ENCODE data around the gene GAB2.
"Not testable (repeated sequence)": the region's sequence is repeated elsewhere in the genome, so short reads cannot be mapped to it uniquely, and the experiment has no call there.

GAB2 gene

GRCh38 chr11:78417175-78417887 lies at the start of gene GAB2:
Gene GAB2 (minus strand): TSS chr11:78417820. CDS start chr11:78417720, 100 bp downstream.
- no peak for DNase-seq (ENCODE audit: low read depth in 3 of 3)

- DNase-seq (ENCODE audit: low read depth in 3 of 3): no peak
These were observed 49.8 kb upstream of the GAB2 start for GRCh38 chr11:78467370-78467769.

GRCh38 chr11:78465169-78465942 lies 47.7 kb upstream of the GAB2 start:
- DNase-seq (ENCODE audit: low read depth in 3 of 3): peak in 2 of 3 donors; percentile 8 to 10

GRCh38 chr11:78464787-78465168 lies 47.2 kb upstream of the GAB2 start:
- DNase-seq (ENCODE audit: low read depth in 3 of 3): not testable (repeated sequence)

GRCh38 chr11:78460471-78460870 lies 42.9 kb upstream of the GAB2 start:
- DNase-seq (ENCODE audit: low read depth in 3 of 3): no peak

- DNase-seq (ENCODE audit: low read depth in 3 of 3): no peak
These were observed 42.1 kb upstream of the GAB2 start for GRCh38 chr11:78459738-78460137.

- no peak for DNase-seq (ENCODE audit: low read depth in 3 of 3)
These were observed 39.8 kb upstream of the GAB2 start for GRCh38 chr11:78457448-78457847.

GRCh38 chr11:78453140-78453935 lies 35.7 kb upstream of the GAB2 start:
- no peak for DNase-seq (ENCODE audit: low read depth in 3 of 3)

- no peak for DNase-seq (ENCODE audit: low read depth in 3 of 3)
These were observed 33.9 kb upstream of the GAB2 start for GRCh38 chr11:78451371-78452150.

- DNase-seq (ENCODE audit: low read depth in 3 of 3): no peak
These were observed 33.2 kb upstream of the GAB2 start for GRCh38 chr11:78450866-78451265.

- DNase-seq (ENCODE audit: low read depth in 3 of 3): no peak
These were observed 32.2 kb upstream of the GAB2 start for GRCh38 chr11:78449866-78450265.

GRCh38 chr11:78446210-78446609 lies 28.6 kb upstream of the GAB2 start:
- DNase-seq (ENCODE audit: low read depth in 3 of 3): no peak

GRCh38 chr11:78444726-78445125 lies 27.1 kb upstream of the GAB2 start:
- no peak for DNase-seq (ENCODE audit: low read depth in 3 of 3)

GRCh38 chr11:78441956-78442355 lies 24.3 kb upstream of the GAB2 start:
- DNase-seq (ENCODE audit: low read depth in 3 of 3): no peak

GRCh38 chr11:78438298-78438975 lies 20.8 kb upstream of the GAB2 start:
- no peak for DNase-seq (ENCODE audit: low read depth in 3 of 3)

GRCh38 chr11:78432956-78433355 lies 15.3 kb upstream of the GAB2 start:
- DNase-seq (ENCODE audit: low read depth in 3 of 3): no peak

GRCh38 chr11:78432058-78432515 lies 14.5 kb upstream of the GAB2 start:
- DNase-seq (ENCODE audit: low read depth in 3 of 3): no peak

- DNase-seq (ENCODE audit: low read depth in 3 of 3): no peak
These were observed 12.0 kb upstream of the GAB2 start for GRCh38 chr11:78429660-78430059.

- DNase-seq (ENCODE audit: low read depth in 3 of 3): no peak
These were observed 11.6 kb upstream of the GAB2 start for GRCh38 chr11:78429209-78429608.

GRCh38 chr11:78428773-78429172 lies 11.2 kb upstream of the GAB2 start:
- DNase-seq (ENCODE audit: low read depth in 3 of 3): no peak

GRCh38 chr11:78428266-78428636 lies 10.6 kb upstream of the GAB2 start:
- no peak for DNase-seq (ENCODE audit: low read depth in 3 of 3)
